LNCAP (cell line): ENCODE results near the gene SYT1.

Source experiments
- TF ChIP-seq, protein P1 (sequence below): fragments of 450-650 bp; IDR thresholded peaks from 2 replicates; pipeline ENCODE4 v1.5.1; 2017; ENCODE audit warnings: mild to moderate bottlenecking

The SYT1 gene

DNA sequence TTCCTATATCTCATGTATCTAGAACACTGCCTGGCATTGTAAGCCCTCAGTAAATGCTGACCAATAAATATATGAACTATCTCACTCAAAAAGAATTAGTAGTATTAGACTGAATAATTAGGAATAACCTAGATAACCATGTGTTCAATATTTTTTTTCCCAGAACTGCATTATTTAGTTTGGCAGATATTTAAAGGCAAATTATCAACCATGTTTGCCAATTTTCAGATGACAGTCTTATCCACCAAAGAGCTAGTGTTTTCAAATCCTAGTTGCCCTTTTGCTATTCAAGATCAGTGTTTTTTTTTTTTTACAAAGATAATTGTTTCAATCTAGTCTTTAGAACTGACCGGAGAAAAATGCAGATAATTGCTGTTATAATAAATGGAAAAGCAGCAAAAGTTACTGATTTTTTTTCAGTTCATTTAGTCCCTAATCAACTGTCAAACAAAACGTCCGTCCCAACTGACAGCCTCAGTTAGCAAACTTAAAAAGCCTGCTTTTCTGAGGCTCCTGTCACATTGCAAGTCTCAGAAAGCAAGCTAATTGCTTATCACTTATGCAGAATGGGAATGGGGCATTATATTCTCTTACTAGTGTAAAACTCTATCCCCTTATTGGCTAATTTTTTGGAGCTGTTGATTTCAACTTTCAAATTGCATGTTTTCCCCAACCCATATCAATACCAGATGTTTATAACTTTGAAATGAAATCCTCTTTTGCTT lies 623.0 kb downstream of the SYT1 start:
- TF ChIP-seq, protein P1, sequence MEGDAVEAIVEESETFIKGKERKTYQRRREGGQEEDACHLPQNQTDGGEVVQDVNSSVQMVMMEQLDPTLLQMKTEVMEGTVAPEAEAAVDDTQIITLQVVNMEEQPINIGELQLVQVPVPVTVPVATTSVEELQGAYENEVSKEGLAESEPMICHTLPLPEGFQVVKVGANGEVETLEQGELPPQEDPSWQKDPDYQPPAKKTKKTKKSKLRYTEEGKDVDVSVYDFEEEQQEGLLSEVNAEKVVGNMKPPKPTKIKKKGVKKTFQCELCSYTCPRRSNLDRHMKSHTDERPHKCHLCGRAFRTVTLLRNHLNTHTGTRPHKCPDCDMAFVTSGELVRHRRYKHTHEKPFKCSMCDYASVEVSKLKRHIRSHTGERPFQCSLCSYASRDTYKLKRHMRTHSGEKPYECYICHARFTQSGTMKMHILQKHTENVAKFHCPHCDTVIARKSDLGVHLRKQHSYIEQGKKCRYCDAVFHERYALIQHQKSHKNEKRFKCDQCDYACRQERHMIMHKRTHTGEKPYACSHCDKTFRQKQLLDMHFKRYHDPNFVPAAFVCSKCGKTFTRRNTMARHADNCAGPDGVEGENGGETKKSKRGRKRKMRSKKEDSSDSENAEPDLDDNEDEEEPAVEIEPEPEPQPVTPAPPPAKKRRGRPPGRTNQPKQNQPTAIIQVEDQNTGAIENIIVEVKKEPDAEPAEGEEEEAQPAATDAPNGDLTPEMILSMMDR: no peak
